Upper lobe of left lung (tissue), 6 donors: ENCODE measurements around the gene NLRP6. TPM values are rescaled to one million over a fixed set of nuclear protein-coding genes. Genes with fewer than 3 reads are reported as not detected.

ENCODE experiments used
- ATAC-seq, 2 donors: fragments of 200-7000 bp; cut with Tn5 transposase; one replicate each; pipeline ENCODE4 v1.9.1; 2022; ENCODE audit warnings: mild to moderate bottlenecking in 2 of 2, moderate library complexity in 2 of 2; ENCODE audit not compliant: low FRiP score in 2 of 2
- DNase-seq, 2 donors: peaks; one replicate each; pipeline ENCODE4 v3.0.0-alpha.2; 2019 to 2020
- H3K27ac ChIP-seq, 4 donors: fragments of 200-600 bp; sonication (generic); one replicate each; pipeline ENCODE4 v1.5.1; 2016 to 2019
- H3K27me3 ChIP-seq, 4 donors: fragments of 200-600 bp; sonication (generic); one replicate each; pipeline ENCODE4 v1.5.1; 2017 to 2019
- H3K36me3 ChIP-seq, 4 donors: fragments of 200-600 bp; sonication (generic); one replicate each; pipeline ENCODE4 v1.5.1; 2016 to 2019
- H3K4me1 ChIP-seq, 4 donors: fragments of 200-600 bp; sonication (generic); one replicate each; pipeline ENCODE4 v1.5.1; 2018 to 2019
- H3K4me3 ChIP-seq, 4 donors: fragments of 200-600 bp; sonication (generic); one replicate each; pipeline ENCODE4 v1.5.1; 2017 to 2019; ENCODE audit warnings: mild to moderate bottlenecking in 2 of 4, moderate library complexity in 1 of 4
- H3K9me3 ChIP-seq, 4 donors: fragments of 200-600 bp; sonication (generic); one replicate each; pipeline ENCODE4 v1.5.1; 2018 to 2019
- EP300 ChIP-seq, 4 donors: sonication (generic); formaldehyde crosslinking; IDR thresholded peaks; one replicate each; pipeline ENCODE4 v1.5.1; 2017; ENCODE audit warnings: antibody characterized with exemption in 4 of 4, control low read depth in 2 of 4
- POLR2A ChIP-seq, 4 donors: fragments of 450-650 bp; IDR thresholded peaks; one replicate each; pipeline ENCODE4 v1.5.1; 2016 to 2017; ENCODE audit warnings: antibody characterized with exemption in 4 of 4, mild to moderate bottlenecking in 2 of 4
- POLR2AphosphoS5 ChIP-seq, 2 donors: sonication (generic); formaldehyde crosslinking; IDR thresholded peaks; one replicate each; pipeline ENCODE4 v1.5.1; 2017; ENCODE audit warnings: antibody characterized with exemption in 2 of 2
- WGBS, 2 donors: methylation state at CpG; one replicate each; pipeline ENCODE4 v1.1.5; 2017 to 2018; 5-methylcytosine and 5-hydroxymethylcytosine counted together
- total RNA-seq, 6 donors: library from RNA; depleted of rRNA in 4 of 6; stranded (reverse); fragments of >200 nt in 4 of 6; gene quantifications; one replicate each; pipeline versions ENCODE4 v1.1.0 to v1.2.1, GENCODE V29; 2016 to 2021
- TF ChIP-seq, protein P1 (sequence below), 6 experiments: fragments of 450-650 bp in 4 of 6; fragments of 200-600 bp in 2 of 6; sonication (generic) in 2 of 6; IDR thresholded peaks; one replicate each; pipeline ENCODE4 v1.5.1; 2016 to 2019; ENCODE audit warnings: antibody characterized with exemption in 6 of 6
- donor health status: DM: no; HTN: no; CAD: no; lungs with moderate emphysema.
- donor health status: DM: no; HTN: yes; CAD: no; lungs with severe emphysema.

Gene NLRP6
- total RNA-seq: 1 to 10 TPM; 1.3 to 7.3 (median 3.1) TPM

DNA sequence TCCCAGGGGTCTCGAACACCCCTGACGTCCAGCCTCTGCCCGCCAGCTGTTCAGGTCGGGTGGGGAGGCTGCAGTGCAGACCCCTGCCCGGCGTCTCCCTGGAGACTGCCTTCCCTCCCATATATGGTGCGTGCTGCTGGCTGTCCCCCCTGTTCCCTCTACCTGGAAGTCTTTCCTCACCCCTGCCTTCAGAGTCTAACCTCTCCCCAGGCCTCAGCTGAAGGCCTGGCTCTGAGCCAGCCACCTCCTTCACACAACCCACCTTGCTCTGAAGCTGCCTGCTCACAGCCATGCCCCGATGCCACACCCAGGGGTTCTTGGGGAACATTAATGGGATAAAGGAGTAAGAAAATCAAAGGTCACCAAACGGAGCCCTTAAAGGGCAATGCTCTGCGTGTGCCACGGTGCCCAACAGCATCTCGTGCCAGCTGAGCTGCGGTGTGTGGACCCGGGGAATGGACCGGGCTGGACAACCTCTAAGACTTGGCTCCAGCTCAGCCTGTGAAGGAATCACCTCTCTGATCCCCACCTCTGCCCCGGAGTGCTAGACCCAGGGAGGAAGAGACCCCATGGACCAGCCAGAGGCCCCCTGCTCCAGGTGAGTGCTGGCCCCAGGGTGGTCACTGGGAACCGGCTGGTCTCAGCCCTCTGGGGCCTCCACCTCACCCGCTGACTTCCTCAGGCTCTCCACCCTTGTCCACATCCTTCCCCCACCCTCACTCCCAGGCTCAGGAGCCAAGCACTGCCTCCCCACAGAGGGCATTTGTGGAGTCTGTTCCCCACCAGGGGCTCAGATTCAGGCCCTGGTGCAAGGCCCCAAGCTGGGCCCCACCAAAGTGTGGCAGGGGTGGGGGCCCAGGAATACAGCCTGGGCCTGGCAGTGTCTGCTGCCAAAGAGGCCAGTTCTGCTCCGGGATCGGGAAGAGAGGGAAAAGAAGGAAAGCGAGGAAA is at the start of gene NLRP6:
NLRP6 (plus strand) TSS at position 407 of the 951 bp plus-strand sequence; CDS start at position 570, 163 bp downstream.
- H3K9me3 ChIP-seq: no peaks in the 10 kb centered on the region
- H3K36me3 ChIP-seq: no peaks in the 10 kb centered on the region
- peak within 1 kb of the TSS in 3 of 4 donors; percentile 25 to 43 (median 34) for H3K27ac ChIP-seq
- peaks cover 0 to 45% (median 28%) of the 10 kb centered on the region in 4 donors for H3K27me3 ChIP-seq
- peak within 1 kb of the TSS in 3 of 4 donors; percentile 26 to 44 (median 32) for H3K4me3 ChIP-seq
- DNase-seq: peak in 1 of 2 donors; percentile 57
- 77% methylated on average over 21 of the region's 21 CpGs for WGBS, 2 donors
- H3K4me1 ChIP-seq: peaks cover 33 to 35% (median 34%) of the 10 kb centered on the region in 4 donors
- no peak for ATAC-seq
- TF ChIP-seq POLR2A (IDR thresholded peaks at IDR 0.05) (peak in 1 of 4 donors; percentile 2), EP300 (IDR thresholded peaks at IDR 0.05) (no peak), POLR2AphosphoS5 (IDR thresholded peaks at IDR 0.05) (no peak)
- TF ChIP-seq, protein P1, sequence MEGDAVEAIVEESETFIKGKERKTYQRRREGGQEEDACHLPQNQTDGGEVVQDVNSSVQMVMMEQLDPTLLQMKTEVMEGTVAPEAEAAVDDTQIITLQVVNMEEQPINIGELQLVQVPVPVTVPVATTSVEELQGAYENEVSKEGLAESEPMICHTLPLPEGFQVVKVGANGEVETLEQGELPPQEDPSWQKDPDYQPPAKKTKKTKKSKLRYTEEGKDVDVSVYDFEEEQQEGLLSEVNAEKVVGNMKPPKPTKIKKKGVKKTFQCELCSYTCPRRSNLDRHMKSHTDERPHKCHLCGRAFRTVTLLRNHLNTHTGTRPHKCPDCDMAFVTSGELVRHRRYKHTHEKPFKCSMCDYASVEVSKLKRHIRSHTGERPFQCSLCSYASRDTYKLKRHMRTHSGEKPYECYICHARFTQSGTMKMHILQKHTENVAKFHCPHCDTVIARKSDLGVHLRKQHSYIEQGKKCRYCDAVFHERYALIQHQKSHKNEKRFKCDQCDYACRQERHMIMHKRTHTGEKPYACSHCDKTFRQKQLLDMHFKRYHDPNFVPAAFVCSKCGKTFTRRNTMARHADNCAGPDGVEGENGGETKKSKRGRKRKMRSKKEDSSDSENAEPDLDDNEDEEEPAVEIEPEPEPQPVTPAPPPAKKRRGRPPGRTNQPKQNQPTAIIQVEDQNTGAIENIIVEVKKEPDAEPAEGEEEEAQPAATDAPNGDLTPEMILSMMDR (IDR thresholded peaks at IDR 0.05): no peak

DNA sequence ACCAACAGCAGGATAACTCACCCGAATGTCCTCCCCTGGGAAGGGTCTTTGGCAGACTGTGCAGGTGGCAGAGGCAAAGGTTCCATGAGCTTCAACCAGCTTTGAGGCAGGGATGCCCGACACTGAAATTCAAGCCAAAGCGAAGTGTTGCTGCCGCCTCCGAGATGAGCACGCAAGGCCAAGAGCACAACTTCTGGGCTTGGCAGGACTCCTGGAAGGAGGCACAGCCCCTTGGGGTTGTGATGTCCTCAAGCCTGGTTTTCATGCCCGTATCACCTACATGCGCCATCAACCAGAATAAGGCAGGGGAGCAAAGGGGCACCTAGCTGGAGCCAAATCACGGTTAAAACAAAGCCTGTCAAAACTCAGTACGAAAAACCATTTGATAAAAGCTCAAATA is 47.8 kb upstream of the NLRP6 start:
- WGBS, 2 donors: 97 to 98% methylated on average over 10 of the region's 10 CpGs
- no peak overlapping the region for H3K4me3 ChIP-seq

GRCh38 chr11:232783-233565 is 45.2 kb upstream of the NLRP6 start:
- H3K27ac ChIP-seq: no peak overlapping the region
- WGBS, 2 donors: 91 to 93% methylated on average over 20 of the region's 20 CpGs
- DNase-seq: no peak

More for the DNA sequence above, 47.8 kb upstream of the NLRP6 start:
- TF ChIP-seq POLR2AphosphoS5 (IDR thresholded peaks at IDR 0.05) (no peak), POLR2A (IDR thresholded peaks at IDR 0.05) (no peak), EP300 (IDR thresholded peaks at IDR 0.05) (no peak)
- TF ChIP-seq, protein P1 (IDR thresholded peaks at IDR 0.05): no peak
- H3K27me3 ChIP-seq: no peaks in the 10 kb centered on the region
- H3K27ac ChIP-seq: no peak overlapping the region
- ATAC-seq (no peak), DNase-seq (no peak)
- peaks cover 6 to 8% (median 7%) of the 10 kb centered on the region in 4 donors for H3K4me1 ChIP-seq
- peaks cover 0 to 3% (median 2%) of the 10 kb centered on the region in 4 donors for H3K36me3 ChIP-seq
- no peaks in the 10 kb centered on the region for H3K9me3 ChIP-seq

DNA sequence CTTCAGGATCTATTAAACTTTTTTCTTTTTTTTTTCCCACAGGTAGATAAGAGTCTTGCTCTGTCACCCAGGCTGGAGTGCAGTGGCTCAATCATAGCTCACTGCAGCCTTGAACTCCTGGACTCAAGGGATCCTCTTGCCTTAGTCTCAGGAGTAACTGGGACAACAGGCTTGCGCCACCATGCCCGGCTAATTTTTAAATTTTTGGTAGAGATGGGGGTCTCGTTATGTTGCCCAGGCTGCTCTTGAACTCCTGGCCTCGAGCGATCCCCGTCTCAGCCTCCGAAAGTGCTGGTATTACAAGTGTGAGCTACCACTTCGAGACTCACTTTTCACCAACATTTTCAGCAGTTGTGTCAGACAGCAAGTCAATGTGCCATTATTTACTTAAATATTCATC is 43.0 kb upstream of the NLRP6 start:
- WGBS, 2 donors: 64 to 76% methylated on average over 8 of the region's 8 CpGs
- peak overlapping the region; percentile 80 to 98 (median 89) for H3K4me3 ChIP-seq
- no peak for ATAC-seq
- no peaks in the 10 kb centered on the region for H3K9me3 ChIP-seq
- TF ChIP-seq, protein P1 (IDR thresholded peaks at IDR 0.05): no peak
- no peak for TF ChIP-seq POLR2A (IDR thresholded peaks at IDR 0.05)
- no peak for TF ChIP-seq POLR2AphosphoS5 (IDR thresholded peaks at IDR 0.05)
- no peak for TF ChIP-seq EP300 (IDR thresholded peaks at IDR 0.05)
- peaks cover 0 to 8% (median 2%) of the 10 kb centered on the region in 4 donors for H3K36me3 ChIP-seq
- DNase-seq: no peak
- peaks cover 21 to 31% (median 23%) of the 10 kb centered on the region in 4 donors for H3K4me1 ChIP-seq
- H3K27ac ChIP-seq: peak overlapping the region in 2 of 4 donors; percentile 92 to 97
- no peaks in the 10 kb centered on the region for H3K27me3 ChIP-seq

More at GRCh38 chr11:232783-233565, 45.2 kb upstream of the NLRP6 start:
- no peaks in the 10 kb centered on the region for H3K9me3 ChIP-seq
- peaks cover 14 to 19% (median 17%) of the 10 kb centered on the region in 4 donors for H3K4me1 ChIP-seq
- H3K27me3 ChIP-seq: no peaks in the 10 kb centered on the region
- H3K4me3 ChIP-seq: no peak overlapping the region
- ATAC-seq: no peak
- H3K36me3 ChIP-seq: peaks cover 0 to 3% (median 0%) of the 10 kb centered on the region in 4 donors
- TF ChIP-seq POLR2AphosphoS5 (IDR thresholded peaks at IDR 0.05) (no peak), EP300 (IDR thresholded peaks at IDR 0.05) (no peak), POLR2A (IDR thresholded peaks at IDR 0.05) (no peak)
- TF ChIP-seq, protein P1 (IDR thresholded peaks at IDR 0.05): no peak
